Type B pancreatic cell (in vitro differentiated cells): ENCODE results near the gene CEP55. TPM values are rescaled to one million over a fixed set of nuclear protein-coding genes. Genes with fewer than 3 reads are reported as not detected.

ENCODE experiments used
- DNase-seq: peaks from one replicate; pipeline ENCODE4 v3.0.0; 2021; ENCODE audit warnings: mixed read lengths; ENCODE audit not compliant: unreplicated experiment; ENCODE audit errors: extremely low spot score
- H3K27ac Mint-ChIP-seq: 2 replicates; pipeline ENCODE4 v1.8.0; 2021; ENCODE audit warnings: mild to moderate bottlenecking, mixed read lengths
- H3K27me3 Mint-ChIP-seq: 2 replicates; pipeline ENCODE4 v1.8.0; 2021; ENCODE audit warnings: mixed read lengths
- H3K36me3 Mint-ChIP-seq: 2 replicates; pipeline ENCODE4 v1.8.0; 2021; ENCODE audit warnings: mixed read lengths
- H3K4me1 Mint-ChIP-seq: one replicate; pipeline ENCODE4 v1.8.0; 2021; ENCODE audit warnings: mixed read lengths; ENCODE audit not compliant: unreplicated experiment
- H3K4me3 Mint-ChIP-seq: 2 replicates; pipeline ENCODE4 v1.8.0; 2021; ENCODE audit warnings: mild to moderate bottlenecking, mixed read lengths
- H3K9me3 Mint-ChIP-seq: 2 replicates; pipeline ENCODE4 v1.8.0; 2021; ENCODE audit warnings: mixed read lengths
- total RNA-seq: library from RNA; stranded (reverse); gene quantifications from 2 replicates; pipeline ENCODE4 v1.2.1, GENCODE V29; 2021; ENCODE audit warnings: low replicate concordance
- TF ChIP-seq, protein P1 (sequence below): fragments of 200-600 bp; sonication (generic); conservative IDR thresholded peaks from 2 replicates; pipeline ENCODE4 v1.5.0; 2021; ENCODE audit warnings: antibody characterized with exemption, mild to moderate bottlenecking

CEP55 gene
- total RNA-seq, 1 donor from 2014 or later: 14.8 TPM

DNA sequence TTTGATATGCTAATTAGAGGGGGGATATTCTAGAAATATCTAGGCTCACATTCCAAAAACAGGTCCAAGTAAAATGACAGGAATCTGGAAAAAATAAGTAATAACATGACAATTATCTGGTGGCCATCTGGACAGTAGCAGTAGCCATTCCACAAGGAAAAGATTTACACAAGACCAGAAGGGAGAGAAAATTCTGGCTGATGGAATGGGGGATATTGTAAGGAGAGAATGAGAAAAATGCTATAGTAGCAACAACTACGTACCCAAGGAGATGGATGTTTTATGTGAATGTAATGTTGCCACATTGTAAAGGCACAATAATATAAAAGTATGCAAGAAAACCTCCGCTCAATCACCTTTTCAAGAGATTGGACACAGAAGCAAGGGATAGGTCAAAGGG lies 19.7 kb upstream of the CEP55 start:
- no peak for DNase-seq
- Mint-ChIP-seq H3K27me3 (peaks cover 3% of the 10 kb centered on the region), H3K4me1 (peaks cover 27% of the 10 kb centered on the region), H3K36me3 (peaks cover 5% of the 10 kb centered on the region), H3K27ac (no peak overlapping the region), H3K4me3 (no peak overlapping the region), H3K9me3 (no peaks in the 10 kb centered on the region)
- TF ChIP-seq, protein P1, sequence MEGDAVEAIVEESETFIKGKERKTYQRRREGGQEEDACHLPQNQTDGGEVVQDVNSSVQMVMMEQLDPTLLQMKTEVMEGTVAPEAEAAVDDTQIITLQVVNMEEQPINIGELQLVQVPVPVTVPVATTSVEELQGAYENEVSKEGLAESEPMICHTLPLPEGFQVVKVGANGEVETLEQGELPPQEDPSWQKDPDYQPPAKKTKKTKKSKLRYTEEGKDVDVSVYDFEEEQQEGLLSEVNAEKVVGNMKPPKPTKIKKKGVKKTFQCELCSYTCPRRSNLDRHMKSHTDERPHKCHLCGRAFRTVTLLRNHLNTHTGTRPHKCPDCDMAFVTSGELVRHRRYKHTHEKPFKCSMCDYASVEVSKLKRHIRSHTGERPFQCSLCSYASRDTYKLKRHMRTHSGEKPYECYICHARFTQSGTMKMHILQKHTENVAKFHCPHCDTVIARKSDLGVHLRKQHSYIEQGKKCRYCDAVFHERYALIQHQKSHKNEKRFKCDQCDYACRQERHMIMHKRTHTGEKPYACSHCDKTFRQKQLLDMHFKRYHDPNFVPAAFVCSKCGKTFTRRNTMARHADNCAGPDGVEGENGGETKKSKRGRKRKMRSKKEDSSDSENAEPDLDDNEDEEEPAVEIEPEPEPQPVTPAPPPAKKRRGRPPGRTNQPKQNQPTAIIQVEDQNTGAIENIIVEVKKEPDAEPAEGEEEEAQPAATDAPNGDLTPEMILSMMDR: no peak

DNA sequence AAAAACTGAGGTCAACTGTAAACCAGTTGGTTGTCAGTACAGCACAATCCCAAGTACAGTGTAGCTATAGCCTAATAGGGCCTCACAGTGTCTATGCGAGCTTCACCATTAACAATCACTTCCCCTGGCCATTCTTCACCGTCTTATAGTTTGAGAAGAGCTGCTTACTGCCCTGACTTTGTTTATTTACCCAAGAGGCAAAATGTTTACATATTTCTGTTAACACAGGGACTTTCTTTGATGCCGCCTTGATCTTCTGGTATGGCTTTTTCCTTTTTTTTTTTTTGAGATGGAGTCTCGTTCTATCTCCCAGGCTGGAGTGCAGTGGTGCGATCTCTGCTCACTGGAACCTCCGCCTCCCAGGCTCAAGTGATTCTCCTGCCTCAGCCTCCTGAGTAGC lies 17.5 kb upstream of the CEP55 start:
- Mint-ChIP-seq H3K4me3 (peak overlapping the region; percentile 55), H3K9me3 (no peaks in the 10 kb centered on the region), H3K27me3 (peaks cover 3% of the 10 kb centered on the region), H3K36me3 (peaks cover 5% of the 10 kb centered on the region), H3K27ac (no peak overlapping the region), H3K4me1 (peaks cover 28% of the 10 kb centered on the region)
- DNase-seq: no peak
- TF ChIP-seq, protein P1: no peak

- no peaks in the 10 kb centered on the region for H3K9me3 Mint-ChIP-seq
- H3K4me1 Mint-ChIP-seq: peaks cover 19% of the 10 kb centered on the region
Observed at GRCh38 chr10:93481637-93482144, 14.7 kb upstream of the CEP55 start.

GRCh38 chr10:93482145-93482834 lies 14.1 kb upstream of the CEP55 start, which contains the start of gene MYOF:
MYOF (minus strand) TSS chr10:93482334; CDS start chr10:93482194, 140 bp downstream.
- peak within 1 kb of the TSS; percentile 91 for H3K4me3 Mint-ChIP-seq
- H3K36me3 Mint-ChIP-seq: no peaks in the 10 kb centered on the region
- DNase-seq: peak; percentile 67
- peak within 1 kb of the TSS; percentile 97 for H3K27ac Mint-ChIP-seq
- no peaks in the 10 kb centered on the region for H3K9me3 Mint-ChIP-seq
- TF ChIP-seq, protein P1: peak; percentile 82
- H3K4me1 Mint-ChIP-seq: peaks cover 16% of the 10 kb centered on the region
- H3K27me3 Mint-ChIP-seq: peaks cover 3% of the 10 kb centered on the region

More at GRCh38 chr10:93481637-93482144, 14.7 kb upstream of the CEP55 start:
- Mint-ChIP-seq H3K27ac (peak overlapping the region; percentile 97), H3K36me3 (peaks cover 3% of the 10 kb centered on the region), H3K27me3 (peaks cover 3% of the 10 kb centered on the region), H3K4me3 (peak overlapping the region; percentile 91)
- TF ChIP-seq, protein P1: no peak
- DNase-seq: no peak

- H3K4me1 Mint-ChIP-seq: peaks cover 12% of the 10 kb centered on the region
Observed at GRCh38 chr10:93485690-93486089, 10.7 kb upstream of the CEP55 start.

More at GRCh38 chr10:93485690-93486089, 10.7 kb upstream of the CEP55 start:
- TF ChIP-seq, protein P1: no peak
- Mint-ChIP-seq H3K4me3 (no peak overlapping the region), H3K27ac (no peak overlapping the region), H3K9me3 (no peaks in the 10 kb centered on the region), H3K36me3 (no peaks in the 10 kb centered on the region), H3K27me3 (peaks cover 3% of the 10 kb centered on the region)
- DNase-seq: no peak
